K562 (cell line): ENCODE measurements around the gene MICALL2. TPM values are rescaled to one million over a fixed set of nuclear protein-coding genes. Genes with fewer than 3 reads are reported as not detected.

ENCODE experiments used
- ADNP ChIP-seq: fragments of 200-800 bp; sonication (Bioruptor generic); IDR thresholded peaks from 2 replicates; pipeline ENCODE4 v1.6.1; 2016; ENCODE audit warnings: missing genetic modification characterization, missing compliant biosample characterization
- BACH1 ChIP-seq: fragments of 200-800 bp; sonication (Bioruptor generic); IDR thresholded peaks from 2 replicates; pipeline ENCODE4 v1.6.1; 2016; ENCODE audit warnings: missing genetic modification characterization, missing compliant biosample characterization
- CHD2 ChIP-seq: IDR thresholded peaks from 2 replicates; pipeline ENCODE4 v1.6.1; 2011; ENCODE audit warnings: low read depth, low read length
- FOSL1 ChIP-seq: fragments of 200-800 bp; sonication (Bioruptor generic); conservative IDR thresholded peaks from 2 replicates; pipeline ENCODE4 v1.6.1; 2016; ENCODE audit warnings: missing genetic modification characterization, missing compliant biosample characterization
- HDAC8 ChIP-seq: fragments of 450-650 bp; IDR thresholded peaks from 2 replicates; pipeline ENCODE4 v1.6.1; 2016; ENCODE audit warnings: mild to moderate bottlenecking, missing genetic modification characterization, moderate library complexity, missing compliant biosample characterization
- KAT2B ChIP-seq: IDR thresholded peaks from one replicate; pipeline ENCODE4 v1.6.1; 2012; ENCODE audit warnings: low read depth, mild to moderate bottlenecking, control low read depth, inconsistent platforms, low read length, moderate library complexity
- MBD1 ChIP-seq: fragments of 250-450 bp; sonication (Bioruptor Pico); IDR thresholded peaks from 2 replicates; pipeline ENCODE4 v1.8.0; 2022; ENCODE audit warnings: inconsistent platforms
- NFRKB ChIP-seq: fragments of 450-650 bp; IDR thresholded peaks from 2 replicates; pipeline ENCODE4 v1.6.1; 2016; ENCODE audit warnings: low read depth
- NFYB ChIP-seq: IDR thresholded peaks from 2 replicates; pipeline ENCODE4 v1.6.1; 2011; ENCODE audit warnings: mild to moderate bottlenecking, moderate library complexity; ENCODE audit not compliant: insufficient read length; ENCODE audit errors: extremely low read depth
- NR2F6 ChIP-seq: fragments of 450-650 bp; formaldehyde crosslinking; IDR thresholded peaks from 2 replicates; pipeline ENCODE4 v1.4.0; 2020; ENCODE audit warnings: mild to moderate bottlenecking
- OTX1 ChIP-seq: fragments of 450-650 bp; formaldehyde crosslinking; IDR thresholded peaks from 2 replicates; pipeline ENCODE4 v1.4.0; 2022; ENCODE audit warnings: mild to moderate bottlenecking
- PCBP1 ChIP-seq: fragments of 200-400 bp; formaldehyde crosslinking; IDR thresholded peaks from 2 replicates; pipeline ENCODE4 v1.6.1; 2018; ENCODE audit warnings: mild to moderate bottlenecking, low read depth, low read length; ENCODE audit not compliant: poor library complexity, severe bottlenecking
- POU5F1 ChIP-seq: fragments of 150-350 bp; IDR thresholded peaks from 2 replicates; pipeline ENCODE4 v1.6.1; 2014; ENCODE audit warnings: borderline replicate concordance, low read length, low read depth, mild to moderate bottlenecking; ENCODE audit not compliant: partially characterized antibody
- RUNX1 ChIP-seq: sonication (generic); IDR thresholded peaks from 2 replicates; pipeline ENCODE4 v1.6.1; 2016; ENCODE audit warnings: antibody characterized with exemption, low read depth
- SMAD4 ChIP-seq: fragments of 250-450 bp; sonication (Bioruptor Pico); conservative IDR thresholded peaks from 2 replicates; pipeline ENCODE4 v1.8.0; 2021; ENCODE audit warnings: inconsistent platforms, mild to moderate bottlenecking, moderate library complexity
- SMARCE1 ChIP-seq: fragments of 450-650 bp; IDR thresholded peaks from 2 replicates; pipeline ENCODE4 v1.7.1; 2016; ENCODE audit warnings: mild to moderate bottlenecking
- TRIM24 ChIP-seq, 2 experiments: fragments of 450-650 bp; IDR thresholded peaks; 2 replicates each; pipeline ENCODE4 v1.6.1; 2016
- ZBTB17 ChIP-seq: fragments of 450-650 bp; formaldehyde crosslinking; IDR thresholded peaks from 2 replicates; pipeline ENCODE4 v1.4.0; 2020; ENCODE audit warnings: mild to moderate bottlenecking
- ZBTB34 ChIP-seq: fragments of 250-450 bp; sonication (Bioruptor Pico); IDR thresholded peaks from 2 replicates; pipeline ENCODE4 v1.8.0; 2021; ENCODE audit warnings: mild to moderate bottlenecking, moderate library complexity
- ZHX1 ChIP-seq: fragments of 150-350 bp; conservative IDR thresholded peaks from 2 replicates; pipeline ENCODE4 v1.6.1; 2014; ENCODE audit warnings: low read length
- ZNF3 ChIP-seq: fragments of 250-450 bp; sonication (Bioruptor Pico); IDR thresholded peaks from 2 replicates; pipeline ENCODE4 v1.5.0; 2021; ENCODE audit warnings: mild to moderate bottlenecking, moderate library complexity
- ZNF511 ChIP-seq: sonication (generic); formaldehyde crosslinking; IDR thresholded peaks from 2 replicates; pipeline ENCODE4 v1.8.0; 2022; ENCODE audit warnings: mild to moderate bottlenecking, missing genetic modification reagents
- ZSCAN32 ChIP-seq: fragments of 450-650 bp; formaldehyde crosslinking; IDR thresholded peaks from 2 replicates; pipeline ENCODE4 v1.4.0; 2020; ENCODE audit warnings: mild to moderate bottlenecking, moderate library complexity
- polyA plus RNA-seq, 8 experiments: library from polyadenylated mRNA; depleted of rRNA in 4 of 8; stranded (reverse) in 5 of 8; unstranded in 3 of 8; fragments of >200 nt; fragmentation: Nextera tagmentation in 2 of 8; fragmentation: Illumina TruSeq in 1 of 8; extraction: Ambion mirVana in 2 of 8; extraction: Trizol in 1 of 8; gene quantifications; 2 replicates each; pipeline versions ENCODE4 v1.2.1 to v1.2.3, GENCODE V29; 2011 to 2014; ENCODE audit warnings: inconsistent platforms in 1 of 8, missing spikeins in 1 of 8
- total RNA-seq, 7 experiments: library from RNA; depleted of rRNA in 6 of 7; stranded (reverse); fragments of >200 nt in 6 of 7; fragmentation: Illumina TruSeq in 2 of 7; extraction: Trizol in 2 of 7; gene quantifications; 2 replicates each; pipeline versions ENCODE4 v1.2.1 to v1.2.3, GENCODE V29; 2011 to 2021; ENCODE audit warnings: low replicate concordance in 1 of 7

MICALL2 gene
- total and polyA plus RNA-seq, 9 of the 15 experiments (the other 6 are each of a cell fraction or from before 2014, with no cell fraction given), result 1.8 to 103 (median 17.0) TPM

- TF ChIP-seq SMARCE1 (no peak), POU5F1 (no peak), ZNF3 (no peak), ADNP (tag) (no peak), NFYB (no peak), ZHX1 (no peak), SMAD4 (CRISPR knock-in tag) (no peak), RUNX1 (no peak), HDAC8 (tag) (no peak), MBD1 (CRISPR knock-in tag) (no peak), ZSCAN32 (CRISPR knock-in tag) (no peak), FOSL1 (tag) (no peak; the same call in 1 of the 2 replicates), NR2F6 (CRISPR knock-in tag) (no peak), BACH1 (tag) (no peak), PCBP1 (no peak), ZBTB17 (CRISPR knock-in tag) (peak; percentile 53), OTX1 (CRISPR knock-in tag) (no peak), CHD2 (no peak), NFRKB (peak; percentile 58; the same call in 1 of the 2 replicates), TRIM24 (IDR thresholded peaks at IDR 0.05) (no peak), KAT2B (no peak), ZNF511 (CRISPR knock-in tag) (0 out of 2 replicates have a peak, but pooled peaks have one; percentile 59), ZBTB34 (0 out of 2 replicates have a peak, but pooled peaks have one; percentile 52)
Measured at GRCh38 chr7:1459920-1460820, 900 bp upstream of the MICALL2 start (continued).
